Hematopoietic multipotent progenitor cell treated with erythropoietin and hydrocortisone succinate and interleukin-3 and kit ligand, for 17 days (in vitro differentiated cells): ENCODE results near the gene PELI3.

ENCODE experiments used
- DNase-seq: peaks from one replicate; pipeline ENCODE4 v3.0.0-alpha.2; 2015; ENCODE audit warnings: low spot score

The PELI3 gene

DNA sequence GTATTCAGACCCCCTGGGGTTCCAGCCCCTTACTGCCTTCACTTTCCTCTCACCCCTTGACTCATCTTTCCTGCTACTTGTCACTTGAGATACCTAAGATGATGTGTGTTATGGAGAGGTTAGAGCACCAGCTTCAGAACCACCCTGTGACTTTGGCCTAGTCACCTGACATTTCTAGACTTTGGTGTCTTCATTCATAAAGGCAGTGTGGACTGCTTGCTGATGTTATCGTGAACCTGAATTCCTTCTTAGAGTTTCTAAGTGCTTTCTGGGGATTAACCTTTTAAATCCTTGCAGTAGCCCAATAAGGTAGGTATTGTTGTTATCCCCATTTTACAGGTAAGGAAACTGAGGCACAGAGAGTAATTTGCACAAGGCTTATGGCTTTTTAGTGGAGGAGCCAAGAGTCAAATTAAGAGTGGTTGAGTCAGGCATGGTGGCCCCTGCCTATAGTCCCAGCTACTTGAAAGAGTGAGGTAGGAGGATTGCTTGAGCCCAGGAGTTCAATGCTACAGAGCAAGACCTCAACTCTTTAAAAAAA lies 38.6 kb downstream of the PELI3 start:
- no peak for DNase-seq

DNA sequence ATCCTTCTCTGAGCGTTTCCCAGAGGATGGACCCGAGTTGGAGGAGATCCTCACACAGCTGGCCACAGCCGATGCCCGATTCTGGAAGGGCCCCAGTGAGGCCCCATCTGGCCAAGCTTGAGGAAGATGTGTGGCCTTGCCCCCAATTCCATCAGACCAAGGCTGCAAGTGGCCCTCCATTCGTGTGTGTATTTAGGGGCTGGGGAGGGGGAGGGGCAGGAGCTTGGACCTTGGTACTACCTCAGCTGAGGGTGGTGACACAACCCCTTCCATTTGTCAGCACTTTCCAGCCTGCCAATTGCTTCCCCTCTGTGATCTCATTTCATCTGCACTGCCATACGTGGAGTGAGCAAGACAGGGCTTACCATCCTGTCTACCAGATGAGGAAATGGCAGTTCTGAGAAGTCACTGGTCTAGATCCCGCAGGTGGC lies 42.4 kb downstream of the PELI3 start:
- no peak for DNase-seq

DNA sequence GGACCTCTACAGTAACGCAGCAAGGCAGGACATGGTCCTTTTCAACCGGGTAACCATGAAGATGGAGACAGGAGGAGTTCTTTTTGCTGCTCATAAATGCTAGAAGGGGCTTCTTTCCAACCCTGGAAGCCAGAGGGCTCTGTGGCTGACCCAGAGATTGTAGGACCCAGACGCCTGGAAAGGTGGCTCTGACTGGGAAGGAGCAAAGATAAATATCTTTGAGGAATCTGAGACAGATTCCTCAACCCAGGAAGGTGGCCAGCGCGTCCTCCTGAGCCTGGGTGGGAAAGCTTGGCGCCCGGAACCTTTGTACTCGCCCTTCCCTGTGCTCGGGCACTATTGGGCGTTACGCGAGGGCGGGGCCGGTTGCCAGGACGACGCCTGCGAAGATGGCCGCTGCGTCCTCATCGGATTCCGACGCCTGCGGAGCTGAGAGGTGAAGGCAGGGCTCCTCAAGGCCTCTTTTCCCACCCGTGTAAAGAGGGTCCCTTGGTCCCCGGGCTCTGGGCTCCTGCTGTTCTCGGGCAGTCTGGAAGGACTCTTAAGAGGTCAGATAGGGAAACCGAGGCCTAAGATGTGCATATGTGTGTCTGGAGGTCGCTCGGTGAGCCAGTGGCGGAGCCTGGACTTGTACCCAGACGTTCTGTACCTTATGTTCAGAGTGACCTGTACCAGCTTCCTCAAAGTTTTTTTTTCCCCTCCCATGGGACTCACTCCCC lies 43.7 kb downstream of the PELI3 start, which contains the start of gene BBS1:
Gene BBS1 (plus strand): TSS at position 365 of the 719 bp plus-strand sequence. CDS start 25 bp downstream, at position 390.
- peak; percentile 88 for DNase-seq

DNA sequence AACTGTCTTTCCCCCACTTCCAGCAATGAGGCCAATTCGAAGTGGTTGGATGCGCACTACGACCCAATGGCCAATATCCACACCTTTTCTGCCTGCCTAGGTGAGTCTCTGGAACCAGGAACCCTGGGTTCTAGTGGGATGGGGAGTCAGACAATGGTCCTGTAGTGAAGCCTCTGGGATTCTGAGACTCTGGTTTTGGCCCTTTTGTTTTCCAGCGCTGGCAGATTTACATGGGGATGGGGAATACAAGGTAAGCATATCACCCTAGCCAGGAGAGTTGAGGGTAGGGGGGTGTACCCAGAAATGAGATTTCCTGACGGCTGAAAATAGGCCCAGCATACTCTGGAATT lies 44.3 kb downstream of the PELI3 start:
- no peak for DNase-seq

DNA sequence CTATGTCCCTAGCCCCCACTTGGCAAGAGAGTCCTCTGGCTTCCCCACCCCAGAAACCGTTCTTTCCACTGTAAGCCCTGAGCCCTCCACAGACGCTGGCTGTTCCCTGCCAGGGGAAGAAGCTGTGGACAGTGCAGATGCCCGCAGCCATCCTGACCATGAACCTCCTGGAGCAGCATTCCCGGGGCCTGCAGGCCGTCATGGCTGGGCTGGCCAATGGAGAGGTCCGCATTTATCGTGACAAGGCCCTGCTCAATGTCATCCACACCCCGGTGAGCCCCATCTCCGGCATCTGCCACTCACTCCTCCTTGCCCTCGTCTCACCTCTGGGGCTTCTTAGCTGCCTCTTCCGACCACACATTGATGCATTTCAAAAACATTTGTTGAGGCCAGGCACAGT lies 56.9 kb downstream of the PELI3 start:
- DNase-seq, result no peak

DNA sequence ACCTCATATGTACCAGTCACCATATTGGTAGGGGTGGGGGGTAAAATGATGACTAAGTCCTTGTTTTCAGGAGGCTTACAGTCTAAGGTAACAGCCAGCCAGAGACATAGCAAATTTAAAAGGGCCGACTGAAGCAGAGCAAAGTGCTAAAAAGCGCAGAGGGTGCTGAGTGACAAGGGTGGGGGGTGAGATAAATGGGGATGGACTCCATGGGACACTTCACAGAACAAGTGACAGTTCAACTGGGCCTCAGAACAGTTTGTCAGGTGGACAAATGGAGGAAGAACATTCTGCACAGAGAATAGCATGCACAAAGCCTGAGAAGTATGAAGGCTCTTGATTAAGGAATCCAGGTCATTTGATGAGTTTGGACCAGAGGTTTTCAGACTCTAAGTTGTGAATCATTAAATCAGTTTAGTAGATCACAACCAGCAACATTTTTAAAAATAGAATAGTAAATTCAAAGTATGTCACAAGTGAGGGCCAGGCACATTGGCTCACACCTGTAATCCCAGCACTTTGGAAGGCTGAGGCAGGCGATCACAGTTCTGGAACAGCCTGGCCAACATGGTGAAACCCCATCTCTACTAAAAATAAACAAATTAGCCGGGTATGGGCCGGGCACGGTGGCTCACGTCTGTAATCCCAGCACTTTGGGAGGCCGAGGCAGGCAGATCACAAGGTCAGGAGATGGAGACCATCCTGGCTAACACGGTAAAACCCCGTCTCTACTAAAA lies 57.8 kb downstream of the PELI3 start:
- no peak for DNase-seq
